Activated CD8-positive, alpha-beta memory T cell treated with anti-CD3 and anti-CD28 coated beads, Interleukin-2, amount 10 ng/mL, durations not matched to agents 7 days and 5 days (primary cell): ENCODE results near the gene KCTD21. TPM values are rescaled to one million over a fixed set of nuclear protein-coding genes. Genes with fewer than 3 reads are reported as not detected.

Experiments
- total RNA-seq, 2 experiments: library from RNA; stranded (reverse); gene quantifications; one replicate each; pipeline ENCODE4 v1.2.3, GENCODE V29; 2021

KCTD21 gene
- total RNA-seq, 2 experiments from 2014 or later, result 6.4 to 7.3 TPM

Other genes with a start within 250 kb of the KCTD21 start
- 10 to 100 TPM; 53.9 to 57.9 TPM for gene INTS4, start 194.0 kb downstream of the KCTD21 start, total RNA-seq
- under 1 TPM; 0.18 to 0.23 TPM for gene KCTD14, start 165.3 kb downstream of the KCTD21 start, total RNA-seq
- gene THRSP, start 124.8 kb downstream of the KCTD21 start, total RNA-seq, result not detected
- 100 to 1,000 TPM; 179 to 201 TPM for gene NDUFC2, start 108.8 kb downstream of the KCTD21 start, total RNA-seq
- gene ALG8, start 49.0 kb downstream of the KCTD21 start, total RNA-seq, result 10 to 100 TPM; 47.3 to 51.6 TPM
- gene USP35, start 293 bp upstream of the KCTD21 start, total RNA-seq, result 10 to 100 TPM in 1 of 2 experiments, 1 to 10 TPM in 1; 8.5 to 10.6 TPM
- gene GAB2, start 229.2 kb upstream of the KCTD21 start, total RNA-seq, result 10 to 100 TPM; 23.8 to 29.9 TPM